ENCODE measurements around the gene CILP.

CILP gene

DNA sequence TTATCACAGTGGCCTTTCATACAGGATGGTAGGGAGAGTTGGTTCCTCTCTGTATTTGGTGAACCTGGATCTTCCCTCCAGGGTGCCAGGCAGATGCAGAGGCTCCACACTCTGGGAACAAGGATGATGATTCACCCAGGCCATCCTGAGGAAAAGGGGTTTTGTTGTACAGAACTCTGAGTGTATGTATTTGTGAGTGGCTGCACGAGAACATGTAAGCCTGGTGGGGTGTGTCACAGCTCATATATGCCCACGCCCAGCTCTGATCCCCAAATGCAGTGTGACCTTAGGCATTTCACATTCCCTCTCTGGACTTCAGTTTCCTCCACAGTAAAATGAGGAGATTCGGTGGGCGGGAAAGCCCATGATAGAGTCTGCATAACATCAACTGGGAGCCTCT lies 11.6 kb upstream of the CILP start:
- in situ Hi-C loops (cut with HindIII; ENCODE audit: low sequenced_read_pairs) = no loop called here

DNA sequence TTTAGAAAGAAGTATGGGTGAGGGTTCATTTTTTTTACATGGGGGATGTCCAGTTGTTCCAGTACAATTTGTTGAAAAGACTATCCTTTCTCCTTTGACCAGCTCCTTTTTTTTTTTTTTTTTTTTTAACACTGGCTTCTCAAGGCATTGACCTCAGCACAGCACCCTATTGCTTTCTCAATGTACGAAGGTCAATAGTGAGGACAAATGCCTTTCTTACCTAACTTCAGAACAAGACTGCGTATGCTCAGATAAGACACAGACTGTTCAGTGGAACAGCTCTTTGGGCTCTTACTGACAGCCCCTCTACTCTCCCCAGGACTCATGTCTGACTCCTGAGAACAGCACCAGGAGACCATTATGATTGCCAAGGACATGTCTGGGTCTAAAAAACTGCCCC lies 10.4 kb upstream of the CILP start:
- in situ Hi-C loops (cut with HindIII; ENCODE audit: low sequenced_read_pairs) = no loop called here

DNA sequence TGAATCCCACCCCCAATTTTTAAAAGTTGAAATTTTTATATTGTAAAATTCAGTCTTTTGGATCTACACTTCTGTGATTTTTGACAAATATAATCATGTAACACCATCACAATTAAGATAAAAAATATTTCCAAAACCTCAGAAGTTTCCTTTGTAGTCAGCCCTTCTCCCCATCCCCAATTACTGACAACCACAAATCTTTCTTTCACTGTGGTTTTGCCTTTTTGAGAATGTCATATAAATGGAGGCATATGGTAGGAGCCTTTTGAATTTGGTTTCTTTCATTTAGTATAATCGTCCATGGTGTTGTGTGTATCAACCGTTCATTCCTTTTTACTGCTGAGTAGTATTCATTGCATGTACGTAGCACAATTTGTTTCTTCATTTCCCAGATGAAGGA lies 7.9 kb upstream of the CILP start:
- in situ Hi-C loops (cut with HindIII; ENCODE audit: low sequenced_read_pairs) = no loop called here

DNA sequence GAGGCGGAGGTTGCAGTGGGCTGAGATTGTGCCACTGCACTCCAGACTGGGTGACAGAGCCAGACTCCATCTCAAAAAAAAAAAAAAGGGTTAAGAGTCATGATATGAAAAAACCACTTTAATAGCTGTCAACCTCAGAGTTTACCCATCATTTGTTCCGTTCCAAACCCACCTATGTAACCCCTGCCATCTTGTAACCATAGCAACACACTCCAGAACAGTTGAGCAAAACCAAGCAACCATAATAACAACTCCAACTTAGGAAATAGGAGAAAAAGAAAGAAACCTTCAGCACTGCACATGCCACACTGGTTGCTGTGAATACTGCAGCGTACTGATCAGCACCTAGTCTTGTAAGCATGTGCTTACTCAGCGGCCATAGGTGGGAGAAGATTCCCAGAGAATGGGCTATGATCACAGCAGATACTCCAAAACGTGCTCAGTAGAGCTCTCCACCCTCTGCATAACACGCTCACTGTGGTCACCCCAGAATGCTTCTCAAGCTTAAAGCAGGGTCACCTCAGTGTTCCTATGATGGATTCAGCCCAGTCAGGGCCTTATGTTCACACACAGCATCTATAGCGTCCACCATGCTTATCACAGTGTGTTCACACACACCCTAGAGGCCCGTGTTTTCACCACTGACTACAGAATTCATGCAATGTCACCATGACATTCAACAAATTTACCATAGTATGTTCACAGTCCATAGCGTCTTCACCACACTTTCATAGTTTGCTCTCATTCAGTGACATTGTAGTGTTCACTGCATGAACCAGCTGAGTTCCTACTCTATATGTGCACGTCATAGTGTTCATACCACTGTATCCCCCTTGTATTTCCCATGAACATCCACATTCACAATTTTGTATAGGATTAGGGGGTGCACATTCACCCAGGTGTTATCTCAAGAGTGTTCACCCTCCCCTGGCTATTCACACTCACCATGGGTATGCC lies 6.5 kb upstream of the CILP start:
- in situ Hi-C loops (cut with HindIII; ENCODE audit: low sequenced_read_pairs) = no loop called here

DNA sequence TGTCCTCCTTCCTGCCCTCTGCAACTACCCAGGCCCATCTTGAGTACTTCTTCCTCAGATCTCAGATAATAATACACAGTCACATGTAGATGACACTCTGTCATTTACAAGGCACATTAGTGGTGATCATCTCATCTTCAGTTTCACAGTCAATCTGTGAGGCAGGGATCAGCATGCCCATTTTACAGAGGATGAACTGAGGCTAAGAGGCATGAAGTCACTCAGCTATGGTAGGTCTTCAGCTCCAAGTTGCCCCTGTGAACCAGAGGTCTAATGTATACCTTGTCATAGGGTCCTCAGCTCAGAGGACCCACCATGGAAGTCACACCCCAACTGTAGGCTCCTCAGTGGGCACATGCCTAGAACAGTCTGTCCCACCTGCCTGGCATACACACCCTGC lies 4.2 kb upstream of the CILP start:
- in situ Hi-C loops (cut with HindIII; ENCODE audit: low sequenced_read_pairs) = no loop called here

DNA sequence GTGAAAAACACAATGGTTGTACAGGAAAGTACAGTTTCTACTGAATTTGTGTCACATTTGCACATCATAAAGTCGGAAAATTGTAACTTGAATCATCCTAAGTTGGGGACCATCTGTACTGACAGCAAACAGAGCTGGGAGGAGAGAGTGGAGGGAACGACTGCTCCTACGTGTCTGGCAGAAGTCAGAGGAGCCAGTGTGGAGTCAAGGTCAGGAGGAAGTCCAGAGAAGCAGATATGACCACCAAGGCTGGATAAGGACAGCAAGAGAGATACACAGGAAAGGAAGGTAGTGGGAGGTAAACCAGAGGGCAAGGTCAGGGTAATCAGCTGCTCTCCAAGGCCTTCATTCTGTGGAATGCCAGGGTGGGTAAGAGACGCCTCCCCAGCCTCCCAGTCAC lies 2.7 kb upstream of the CILP start:
- in situ Hi-C loops (cut with HindIII; ENCODE audit: low sequenced_read_pairs) = no loop called here

DNA sequence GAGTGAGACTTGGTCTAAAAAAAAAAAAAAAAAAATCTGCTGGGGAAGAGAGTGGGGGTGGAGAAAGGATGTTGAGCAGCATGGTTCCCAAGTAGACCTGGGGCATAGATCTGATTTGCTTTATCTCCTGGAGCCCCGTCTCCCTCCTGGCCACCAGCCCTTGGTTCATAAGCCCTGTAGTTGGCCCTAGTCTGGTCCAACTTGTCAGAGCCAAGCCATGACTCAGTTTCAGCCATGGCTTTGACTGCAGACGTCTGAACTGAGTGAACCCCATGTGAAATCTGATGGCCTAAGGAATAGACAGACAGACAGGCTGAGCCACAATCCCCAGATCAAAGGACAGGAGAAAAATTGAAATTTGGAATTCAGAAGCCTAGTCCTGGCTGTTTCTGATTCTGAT lies 2.0 kb upstream of the CILP start:
- in situ Hi-C loops (cut with HindIII; ENCODE audit: low sequenced_read_pairs) = no loop called here

DNA sequence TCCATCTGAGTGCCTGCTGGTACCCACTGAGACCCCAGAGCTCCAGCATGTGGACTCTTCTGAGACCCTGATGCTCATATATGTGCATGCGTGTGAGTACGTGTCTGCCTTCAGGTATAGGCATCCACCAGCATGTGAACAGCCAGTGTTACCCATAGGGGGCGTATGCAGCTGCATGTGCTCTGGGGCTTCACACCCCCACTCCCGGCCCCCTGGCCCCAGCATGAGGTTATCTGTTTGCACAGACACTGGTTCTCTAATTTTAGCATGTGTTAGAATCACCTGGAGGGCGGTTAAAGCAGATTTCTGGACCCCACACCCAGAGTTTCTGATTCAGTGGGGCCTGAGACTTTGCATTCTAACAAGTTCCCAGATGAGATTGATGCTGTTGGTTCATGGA lies 824 bp upstream of the CILP start:
- in situ Hi-C loops (cut with HindIII; ENCODE audit: low sequenced_read_pairs) = no loop called here

DNA sequence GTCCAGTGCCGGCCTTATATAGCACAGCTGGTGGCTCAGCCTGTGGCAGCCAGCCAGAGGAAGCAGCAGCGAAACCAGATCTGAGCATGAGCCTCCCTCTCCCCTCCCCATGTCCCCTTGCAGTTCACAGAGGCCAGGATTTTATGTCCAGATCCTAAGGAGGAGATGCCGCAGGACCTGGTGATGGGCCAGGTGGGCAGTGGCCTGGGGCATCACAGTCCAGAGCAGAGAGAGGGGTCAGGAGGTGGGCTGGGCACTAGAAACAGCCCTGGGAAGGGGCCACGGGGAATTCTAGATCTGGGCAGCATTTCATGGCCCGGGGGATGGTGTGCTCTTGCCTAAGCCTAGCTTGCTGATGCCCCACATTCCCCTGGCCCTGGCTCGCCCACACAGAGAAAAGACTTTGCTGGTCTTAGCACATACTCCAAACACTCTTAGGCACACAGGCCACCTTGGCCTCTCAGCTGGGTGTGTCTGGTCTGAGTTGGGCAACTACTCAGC lies 259 bp upstream of the CILP start:
- in situ Hi-C loops (cut with HindIII; ENCODE audit: low sequenced_read_pairs) = no loop called here

DNA sequence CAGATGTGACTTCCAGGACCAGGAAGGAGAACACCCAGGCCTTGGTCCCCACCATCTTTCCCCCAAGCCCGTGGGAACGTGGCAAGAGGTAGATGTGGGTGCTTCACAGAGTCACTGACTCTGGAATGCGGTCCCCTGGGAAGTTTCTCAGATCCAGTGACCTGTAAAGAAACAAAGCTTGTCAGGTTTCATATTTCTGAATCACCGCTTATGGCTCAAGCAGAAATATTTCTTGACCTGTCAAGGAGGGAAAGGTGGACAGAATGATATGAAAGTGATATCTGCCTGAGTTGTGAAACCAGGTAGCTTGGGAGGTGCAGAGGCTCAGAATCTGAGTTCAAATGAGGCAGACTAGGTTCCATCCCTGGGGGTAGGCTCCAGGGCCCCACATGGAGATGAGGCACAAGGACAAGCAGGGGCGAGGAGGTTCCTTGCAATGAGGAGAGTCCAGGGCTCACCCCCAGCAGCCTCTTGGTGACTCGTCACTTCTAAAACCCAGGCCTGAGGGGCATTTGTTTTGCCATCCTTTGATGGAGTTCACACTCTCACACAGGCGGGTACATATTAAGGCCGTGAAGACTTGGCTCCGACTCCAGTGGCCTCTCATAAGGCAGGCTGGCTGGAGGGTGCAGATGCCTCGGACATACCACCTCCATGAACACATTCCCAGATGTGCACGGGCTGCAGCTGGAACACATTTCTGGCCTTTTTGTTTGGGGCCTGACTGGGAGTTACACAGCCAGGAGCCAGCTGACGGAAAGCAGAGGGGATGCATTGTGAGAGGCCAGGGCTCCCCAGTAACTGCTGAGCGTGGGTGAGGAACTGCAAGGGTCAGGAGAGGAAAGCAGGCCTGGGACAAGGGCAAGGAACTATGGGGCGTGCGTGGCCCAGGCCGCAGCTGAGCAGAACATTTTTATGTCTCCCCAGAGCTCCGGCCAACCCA lies 1.3 kb downstream of the CILP start:
- in situ Hi-C loops (cut with HindIII; ENCODE audit: low sequenced_read_pairs) = no loop called here

DNA sequence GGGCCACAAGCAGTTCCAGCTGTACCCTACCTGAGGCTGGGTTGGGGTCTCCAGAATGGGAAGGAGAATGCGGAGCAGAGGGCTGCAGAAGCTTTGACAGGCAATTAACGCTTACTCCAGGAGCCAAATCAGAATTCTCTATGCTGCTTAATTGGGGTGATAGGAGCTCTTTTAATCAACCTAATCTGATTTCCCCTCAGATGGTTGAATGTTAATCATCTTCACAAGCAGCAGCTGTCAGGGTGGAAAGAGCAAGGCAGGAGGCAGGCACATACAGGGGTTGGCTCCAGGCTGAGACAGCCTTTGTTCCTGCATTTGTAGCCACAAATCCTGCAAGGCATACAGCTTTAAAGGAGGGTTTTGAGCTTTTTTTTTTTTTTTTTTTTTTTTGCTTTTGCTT lies 2.6 kb downstream of the CILP start:
- in situ Hi-C loops (cut with HindIII; ENCODE audit: low sequenced_read_pairs) = no loop called here

DNA sequence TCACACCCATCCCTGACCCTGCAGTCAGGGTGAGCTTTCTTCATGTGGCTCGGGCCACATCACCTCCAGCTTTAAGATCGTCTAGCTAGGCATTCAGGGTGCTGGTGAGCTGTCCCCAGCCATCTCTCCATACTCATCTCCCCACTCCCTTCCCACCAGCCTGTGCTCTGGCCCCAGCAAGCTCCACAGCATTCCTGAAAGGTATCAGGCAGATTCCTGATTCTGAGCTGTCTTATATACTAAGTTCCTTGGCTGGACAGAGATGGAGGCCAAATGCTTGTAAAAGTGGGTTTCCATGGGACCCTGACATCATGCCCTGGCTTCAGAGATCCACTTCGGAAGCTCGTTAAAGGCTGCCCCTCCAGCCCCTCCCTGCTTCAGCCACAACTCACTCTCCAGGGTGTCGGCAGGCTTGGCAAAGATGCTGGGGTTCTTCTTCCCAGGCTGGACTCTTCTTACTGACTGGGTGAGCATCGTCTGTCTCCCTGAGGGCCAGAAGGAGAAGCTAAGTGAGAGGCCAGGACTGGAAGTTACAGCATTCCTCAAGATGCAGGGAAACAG lies 3.9 kb downstream of the CILP start:
- in situ Hi-C loops (cut with HindIII; ENCODE audit: low sequenced_read_pairs) = no loop called here

DNA sequence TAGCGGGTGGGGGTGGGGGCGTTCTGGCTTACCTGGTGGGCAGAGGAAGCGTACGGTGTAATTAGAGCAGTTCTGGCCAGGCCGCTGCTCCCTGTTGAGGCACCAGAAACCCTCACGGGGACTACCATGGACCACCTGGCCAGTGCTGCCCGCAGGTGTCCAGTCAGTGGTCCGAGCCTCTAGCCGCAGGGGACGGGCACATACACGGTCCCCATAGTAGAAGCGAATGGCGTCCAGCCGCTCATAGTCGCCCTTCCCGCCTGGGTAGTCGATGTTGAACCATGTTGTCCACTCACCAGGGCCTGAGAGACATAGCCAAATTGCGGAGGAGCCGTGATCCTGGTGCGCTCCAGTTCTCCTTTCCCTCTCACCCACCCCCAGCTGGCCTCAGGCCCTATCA lies 4.5 kb downstream of the CILP start:
- in situ Hi-C loops (cut with HindIII; ENCODE audit: low sequenced_read_pairs) = no loop called here

DNA sequence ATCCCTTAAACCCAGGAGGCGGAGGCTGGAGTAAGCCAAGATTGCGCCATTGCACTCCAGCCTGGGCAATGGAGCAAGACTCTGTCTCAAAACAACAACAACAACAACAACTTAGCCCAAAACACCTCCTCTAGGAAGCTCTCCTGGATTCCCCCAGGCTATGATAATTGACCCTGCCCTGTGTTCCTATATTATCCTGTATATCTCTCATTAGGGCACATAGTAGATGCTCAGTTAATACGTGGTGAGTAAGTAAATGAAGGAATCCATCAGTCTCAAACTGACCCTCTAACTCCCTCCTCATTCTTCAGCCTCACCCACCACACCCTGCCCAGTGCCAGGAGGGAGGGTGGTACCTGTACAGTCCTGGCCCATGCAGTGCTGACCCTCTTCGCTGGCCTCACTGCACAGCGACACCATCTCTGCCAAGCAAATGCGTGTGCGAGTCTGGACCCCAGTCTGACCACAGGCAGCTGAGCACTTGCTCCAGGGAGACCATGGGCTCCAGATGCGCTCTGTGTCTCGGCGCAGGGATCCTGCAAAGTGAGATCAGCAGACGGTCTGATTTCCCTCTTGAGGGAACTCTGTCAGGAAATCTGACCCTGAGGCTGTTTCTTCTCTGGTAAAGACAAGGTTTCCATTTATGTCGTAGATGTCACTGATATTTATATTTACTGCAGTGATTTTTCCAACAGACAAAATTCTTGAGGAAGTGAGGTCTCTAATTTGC lies 6.2 kb downstream of the CILP start:
- in situ Hi-C loops (cut with HindIII; ENCODE audit: low sequenced_read_pairs) = no loop called here

DNA sequence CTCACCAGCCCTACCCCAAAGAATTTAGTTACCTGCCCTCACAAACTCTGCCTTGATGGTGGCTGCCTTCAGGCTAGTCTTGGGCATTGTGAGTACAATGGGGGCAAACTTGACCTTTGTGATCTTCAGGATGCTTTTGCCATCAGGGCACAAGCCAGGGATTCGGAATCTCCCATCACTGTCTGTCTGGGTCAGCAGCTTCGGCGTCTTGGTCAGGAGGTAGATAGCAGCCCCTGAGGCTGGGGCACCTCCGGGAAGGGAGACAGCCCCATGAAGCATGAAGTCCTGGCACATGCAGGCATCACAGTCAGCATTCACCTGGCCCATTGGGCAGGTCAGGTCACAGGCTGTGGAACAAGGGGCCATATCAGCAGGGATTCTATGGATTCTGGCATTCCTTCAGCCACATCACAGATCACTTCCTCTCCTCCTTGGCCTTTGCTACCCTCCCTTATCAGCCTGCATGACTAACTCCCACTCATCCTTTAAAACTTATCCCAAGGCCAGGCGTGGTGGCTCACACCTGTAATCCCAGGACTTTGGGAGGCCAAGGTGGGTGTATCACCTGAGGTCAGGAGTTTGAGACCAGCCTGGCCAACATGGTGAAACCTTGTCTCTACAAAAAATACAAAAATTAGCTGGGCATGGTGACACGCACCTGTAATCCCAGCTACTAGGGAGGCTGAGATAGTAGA lies 6.9 kb downstream of the CILP start:
- in situ Hi-C loops (cut with HindIII; ENCODE audit: low sequenced_read_pairs) = no loop called here

DNA sequence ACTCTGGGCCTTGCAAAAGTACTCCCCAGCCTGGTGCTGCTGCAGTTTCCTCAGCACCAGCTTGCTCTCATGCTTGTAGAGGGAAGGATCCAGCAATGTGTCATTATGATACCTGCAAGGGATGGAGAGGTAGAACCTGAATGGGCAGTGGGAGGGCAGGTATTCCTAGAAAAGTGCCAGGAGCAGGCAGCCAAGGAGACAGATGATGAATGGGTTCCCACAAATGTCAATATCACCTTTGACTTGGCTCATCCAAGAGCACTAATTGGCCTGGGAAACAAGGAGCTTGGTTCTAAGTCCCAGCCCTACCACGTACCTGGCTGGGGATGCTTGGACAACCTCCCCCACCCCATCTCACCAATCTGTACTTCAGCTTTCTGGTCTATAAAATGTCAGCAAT lies 9.4 kb downstream of the CILP start:
- in situ Hi-C loops (cut with HindIII; ENCODE audit: low sequenced_read_pairs) = no loop called here

DNA sequence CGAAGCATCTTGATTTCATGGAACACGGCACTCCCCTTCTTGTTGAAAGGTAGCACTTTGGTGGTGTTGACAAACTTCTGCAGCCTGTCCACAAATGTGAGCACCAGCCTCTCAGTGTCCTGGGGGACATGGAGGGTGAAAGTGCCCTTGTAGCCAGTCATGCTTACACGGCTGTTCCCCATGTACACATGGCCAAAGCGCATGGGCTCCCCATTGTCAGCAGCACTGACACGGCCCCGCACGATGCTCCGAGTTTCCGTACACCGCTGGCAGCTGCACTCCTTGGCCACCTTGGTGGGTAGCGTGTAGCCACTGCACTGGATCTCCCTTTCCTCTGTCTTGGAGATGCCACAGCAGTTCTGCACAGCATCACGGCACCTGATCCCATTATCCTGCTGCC lies 12.7 kb downstream of the CILP start:
- in situ Hi-C loops (cut with HindIII; ENCODE audit: low sequenced_read_pairs) = no loop called here

DNA sequence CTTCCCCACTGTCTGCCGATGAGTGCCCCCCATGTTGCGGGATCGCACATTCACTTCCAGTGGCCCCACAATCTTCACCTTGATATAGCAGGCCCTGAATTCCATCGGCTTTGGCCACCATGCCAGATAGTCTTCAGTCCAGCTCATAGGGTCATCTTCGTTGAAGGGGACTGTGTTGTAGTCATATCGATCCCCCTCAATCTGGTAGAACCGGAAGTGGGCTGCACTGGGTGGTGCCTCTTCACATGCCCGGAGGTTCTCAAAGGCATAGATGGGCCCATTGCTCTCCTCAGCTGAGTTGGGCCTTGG lies 14.0 kb downstream of the CILP start:
- in situ Hi-C loops (cut with HindIII; ENCODE audit: low sequenced_read_pairs) = no loop called here

DNA sequence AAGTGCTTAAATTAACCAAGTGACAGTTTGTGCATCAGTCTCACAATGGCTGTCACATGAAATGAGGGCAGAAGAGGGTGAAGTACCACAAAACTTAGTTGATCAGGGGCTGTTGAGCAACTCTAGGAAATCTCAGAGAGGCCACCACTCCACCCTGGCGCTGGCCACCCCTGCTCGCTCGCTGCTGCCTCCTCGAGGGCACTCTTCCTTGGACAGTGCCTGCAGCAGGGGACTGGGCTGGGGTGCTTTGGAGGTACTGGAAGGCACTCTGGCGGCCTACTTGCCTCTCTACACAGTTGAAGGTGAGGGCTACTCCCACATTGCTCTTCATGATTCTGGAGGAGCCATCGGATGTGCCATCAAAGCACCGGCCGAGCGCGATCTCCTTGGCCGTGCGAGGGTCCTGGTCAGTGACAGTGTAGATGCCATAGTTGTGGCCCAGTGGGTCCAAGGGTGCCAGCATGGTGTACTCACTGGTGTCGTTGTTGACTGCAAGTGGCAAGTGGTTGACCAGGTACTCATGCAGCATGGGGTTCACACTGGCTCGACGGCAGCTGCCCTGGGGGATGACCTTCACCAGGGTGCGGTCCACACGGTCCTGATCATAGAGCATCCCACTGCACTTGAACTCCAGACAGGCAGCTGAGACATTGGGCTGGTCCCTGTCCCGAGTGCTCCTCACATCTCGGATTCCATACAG lies 14.5 kb downstream of the CILP start:
- in situ Hi-C loops (cut with HindIII; ENCODE audit: low sequenced_read_pairs) = no loop called here

DNA sequence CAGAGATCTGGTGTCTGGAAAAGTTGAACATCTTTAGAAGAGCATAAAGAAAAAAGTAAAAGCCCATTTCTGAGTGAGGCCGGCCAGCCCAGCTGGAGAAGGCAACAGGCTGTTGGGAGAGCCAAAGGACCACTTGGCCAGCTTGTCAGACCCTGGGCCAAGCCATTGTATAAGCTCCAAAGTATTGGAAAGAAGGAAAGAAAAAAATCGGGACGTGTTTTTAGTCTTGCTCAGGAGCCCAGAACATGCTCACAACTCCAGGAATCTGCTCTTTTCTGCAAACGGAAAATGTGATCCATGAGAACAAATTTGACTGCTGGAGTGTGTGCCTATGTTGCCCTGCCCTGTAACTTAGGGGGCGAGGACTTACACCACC lies 15.7 kb downstream of the CILP start:
- in situ Hi-C loops (cut with HindIII; ENCODE audit: low sequenced_read_pairs) = no loop called here
